GM19043 (cell line): ENCODE measurements around the gene ANO4.
"Not testable (repeated sequence)": the region's sequence is repeated elsewhere in the genome, so short reads cannot be mapped to it uniquely, and the experiment has no call there.

Source experiments
- ATAC-seq: cut with Tn5 transposase; IDR thresholded peaks from one replicate; pipeline ENCODE4 v1.9.1; 2021; ENCODE audit warnings: low read depth; ENCODE audit not compliant: unreplicated experiment

ANO4 gene

GRCh38 chr12:100867639-100868393 lies 73.2 kb downstream of the ANO4 start:
- ATAC-seq: no peak

GRCh38 chr12:100868487-100868886 lies 73.9 kb downstream of the ANO4 start:
- no peak for ATAC-seq

- ATAC-seq: no peak
Observed at GRCh38 chr12:100871195-100871734, 76.7 kb downstream of the ANO4 start.

GRCh38 chr12:100875156-100875555 lies 80.6 kb downstream of the ANO4 start:
- ATAC-seq: no peak

- ATAC-seq: no peak
Observed at GRCh38 chr12:100875771-100876170, 81.2 kb downstream of the ANO4 start.

GRCh38 chr12:100877776-100878175 lies 83.2 kb downstream of the ANO4 start:
- ATAC-seq: no peak

- ATAC-seq: no peak
Observed at GRCh38 chr12:100895192-100895591, 100.6 kb downstream of the ANO4 start.

- no peak for ATAC-seq
Observed at GRCh38 chr12:100896192-100896591, 101.6 kb downstream of the ANO4 start.

- no peak for ATAC-seq
Observed at GRCh38 chr12:100897240-100897639, 102.7 kb downstream of the ANO4 start.

- ATAC-seq: no peak
Observed at GRCh38 chr12:100899301-100899700, 104.7 kb downstream of the ANO4 start.

- ATAC-seq: no peak
Observed at GRCh38 chr12:100900808-100901207, 106.2 kb downstream of the ANO4 start.

- ATAC-seq: no peak
Observed at GRCh38 chr12:100901266-100901665, 106.7 kb downstream of the ANO4 start.

GRCh38 chr12:100904270-100904669 lies 109.7 kb downstream of the ANO4 start:
- ATAC-seq: no peak

- ATAC-seq: no peak
Observed at GRCh38 chr12:100908501-100908900, 113.9 kb downstream of the ANO4 start.

GRCh38 chr12:100913872-100914592 lies 119.5 kb downstream of the ANO4 start:
- no peak for ATAC-seq

- ATAC-seq: no peak
Observed at GRCh38 chr12:100919116-100919515, 124.5 kb downstream of the ANO4 start.

- ATAC-seq: no peak
Observed at GRCh38 chr12:100920493-100920892, 125.9 kb downstream of the ANO4 start.

- ATAC-seq: no peak
Observed at GRCh38 chr12:100926669-100927248, 132.2 kb downstream of the ANO4 start.

- ATAC-seq: no peak
Observed at GRCh38 chr12:100927826-100928225, 133.2 kb downstream of the ANO4 start.

- ATAC-seq: no peak
Observed at GRCh38 chr12:100932571-100932970, 138.0 kb downstream of the ANO4 start.

- ATAC-seq: not testable (repeated sequence)
Observed at GRCh38 chr12:100933531-100933930, 139.0 kb downstream of the ANO4 start.
